ENCODE data around the gene ZNF333. TPM values are rescaled to one million over a fixed set of nuclear protein-coding genes. Genes with fewer than 3 reads are reported as not detected.
"Not testable (repeated sequence)": the region's sequence is repeated elsewhere in the genome, so short reads cannot be mapped to it uniquely, and the experiment has no call there.

ZNF333 gene
- total and polyA plus RNA-seq, 3 experiments from 2014 or later = 9.3 to 10.5 (median 10.0) TPM

GRCh38 chr19:14778110-14778845, 88.4 kb downstream of the ZNF333 start, which contains the start of gene ADGRE2:
ADGRE2 (minus strand) TSS chr19:14778560; CDS start chr19:14776756, 1,804 bp downstream.
- H3K9me3 Mint-ChIP-seq; DNase-seq; H3K36me3 Mint-ChIP-seq; H3K4me1 ChIP-seq (ENCODE audit: insufficient read depth, low read length); H3K27me3 ChIP-seq (ENCODE audit: insufficient read depth, low read length, poor library complexity, severe bottlenecking); H3K27ac ChIP-seq (ENCODE audit: low read depth, low read length); H3K9me3 ChIP-seq (ENCODE audit: low read length); CTCF ChIA-PET; H3K4me3 ChIP-seq (ENCODE audit: low read length); H3K36me3 ChIP-seq (ENCODE audit: insufficient read depth, low read length); H3K27ac Mint-ChIP-seq; POLR2A ChIA-PET; H3K4me1 Mint-ChIP-seq; H3K4me3 Mint-ChIP-seq: not testable (repeated sequence)
- H3K27me3 Mint-ChIP-seq = peaks cover 30 to 46% of the 10 kb centered on the region in 2 donors

- Mint-ChIP-seq H3K36me3 (peaks cover 0 to 2% (median 0%) of the 10 kb centered on the region in 3 donors), H3K4me3 (no peak overlapping the region), H3K9me3 (peaks cover 0 to 4% (median 0%) of the 10 kb centered on the region in 5 donors), H3K27ac (no peak overlapping the region), H3K27me3 (peaks cover 25 to 41% of the 10 kb centered on the region in 2 donors), H3K4me1 (peaks cover 2 to 6% (median 5%) of the 10 kb centered on the region in 3 donors)
- CTCF ChIA-PET = no interaction called here
- H3K4me1 ChIP-seq (ENCODE audit: insufficient read depth, low read length) = no peaks in the 10 kb centered on the region
- H3K4me3 ChIP-seq (ENCODE audit: low read length) = no peak overlapping the region
- no peak overlapping the region for H3K27ac ChIP-seq (ENCODE audit: low read depth, low read length)
- H3K27me3 ChIP-seq (ENCODE audit: insufficient read depth, low read length, poor library complexity, severe bottlenecking) = no peaks in the 10 kb centered on the region
- POLR2A ChIA-PET = no interaction called here
- H3K9me3 ChIP-seq (ENCODE audit: low read length) = no peaks in the 10 kb centered on the region
- no peaks in the 10 kb centered on the region for H3K36me3 ChIP-seq (ENCODE audit: insufficient read depth, low read length)
- no peak for DNase-seq
These were observed 89.3 kb downstream of the ZNF333 start for GRCh38 chr19:14779151-14779550.

GRCh38 chr19:14780622-14781225, 90.9 kb downstream of the ZNF333 start:
- H3K4me3 Mint-ChIP-seq; DNase-seq; H3K36me3 Mint-ChIP-seq; H3K9me3 Mint-ChIP-seq; CTCF ChIA-PET; H3K27ac ChIP-seq (ENCODE audit: low read depth, low read length); H3K27me3 ChIP-seq (ENCODE audit: insufficient read depth, low read length, poor library complexity, severe bottlenecking); H3K4me1 ChIP-seq (ENCODE audit: insufficient read depth, low read length); H3K9me3 ChIP-seq (ENCODE audit: low read length); H3K36me3 ChIP-seq (ENCODE audit: insufficient read depth, low read length); H3K4me3 ChIP-seq (ENCODE audit: low read length); H3K4me1 Mint-ChIP-seq; POLR2A ChIA-PET; H3K27ac Mint-ChIP-seq: not testable (repeated sequence)
- peaks cover 21 to 48% of the 10 kb centered on the region in 2 donors for H3K27me3 Mint-ChIP-seq

GRCh38 chr19:14781713-14782536, 92.1 kb downstream of the ZNF333 start:
- H3K36me3 ChIP-seq (ENCODE audit: insufficient read depth, low read length); DNase-seq; H3K9me3 ChIP-seq (ENCODE audit: low read length); H3K4me3 ChIP-seq (ENCODE audit: low read length); H3K36me3 Mint-ChIP-seq; H3K27ac Mint-ChIP-seq; H3K4me3 Mint-ChIP-seq; H3K4me1 ChIP-seq (ENCODE audit: insufficient read depth, low read length); H3K27me3 ChIP-seq (ENCODE audit: insufficient read depth, low read length, poor library complexity, severe bottlenecking); POLR2A ChIA-PET; H3K27ac ChIP-seq (ENCODE audit: low read depth, low read length); H3K9me3 Mint-ChIP-seq; CTCF ChIA-PET: not testable (repeated sequence)
- Mint-ChIP-seq H3K27me3 (peaks cover 13 to 44% of the 10 kb centered on the region in 2 donors), H3K4me1 (peaks cover 8 to 12% (median 12%) of the 10 kb centered on the region in 3 donors)

- CTCF ChIA-PET = no interaction called here
- Mint-ChIP-seq H3K4me1 (peaks cover 12 to 16% (median 13%) of the 10 kb centered on the region in 3 donors), H3K4me3 (no peak overlapping the region), H3K27me3 (peaks cover 9 to 45% of the 10 kb centered on the region in 2 donors), H3K9me3 (peaks cover 0 to 8% (median 1%) of the 10 kb centered on the region in 5 donors), H3K27ac (no peak overlapping the region), H3K36me3 (no peaks in the 10 kb centered on the region)
- peaks cover 11% of the 10 kb centered on the region for H3K4me1 ChIP-seq (ENCODE audit: insufficient read depth, low read length)
- no peaks in the 10 kb centered on the region for H3K27me3 ChIP-seq (ENCODE audit: insufficient read depth, low read length, poor library complexity, severe bottlenecking)
- H3K27ac ChIP-seq (ENCODE audit: low read depth, low read length) = peak overlapping the region; percentile 59
- POLR2A ChIA-PET = no interaction called here
- H3K4me3 ChIP-seq (ENCODE audit: low read length) = no peak overlapping the region
- DNase-seq = no peak
- H3K9me3 ChIP-seq (ENCODE audit: low read length) = no peaks in the 10 kb centered on the region
- no peaks in the 10 kb centered on the region for H3K36me3 ChIP-seq (ENCODE audit: insufficient read depth, low read length)
These were observed 93.0 kb downstream of the ZNF333 start for GRCh38 chr19:14782626-14783409.

Other genes starting within 250 kb of the ZNF333 start
- gene PTGER1, start 214.7 kb upstream of the ZNF333 start, total RNA-seq = not detected
- not detected for gene PTGER1, start 214.7 kb upstream of the ZNF333 start, polyA plus RNA-seq
- 10 to 100 TPM; 32.7 to 36.7 TPM for gene GIPC1, start 193.9 kb upstream of the ZNF333 start, total RNA-seq
- gene GIPC1, start 193.9 kb upstream of the ZNF333 start, polyA plus RNA-seq = 43.4 TPM
- 100 to 1,000 TPM in 1 of 2 experiments, 10 to 100 TPM in 1; 98.6 to 103 TPM for gene DNAJB1, start 171.7 kb upstream of the ZNF333 start, total RNA-seq
- gene DNAJB1, start 171.7 kb upstream of the ZNF333 start, polyA plus RNA-seq = 385 TPM
- 100 to 1,000 TPM; 114 to 123 TPM for gene TECR, start 160.5 kb upstream of the ZNF333 start, total RNA-seq
- 268 TPM for gene TECR, start 160.5 kb upstream of the ZNF333 start, polyA plus RNA-seq
- gene NDUFB7, start 118.0 kb upstream of the ZNF333 start, total RNA-seq = 100 to 1,000 TPM; 123 to 126 TPM
- 235 TPM for gene NDUFB7, start 118.0 kb upstream of the ZNF333 start, polyA plus RNA-seq
- 1 to 10 TPM in 1 of 2 experiments, under 1 TPM in 1; 0.72 to 1.5 TPM for gene CLEC17A, start 107.0 kb upstream of the ZNF333 start, total RNA-seq
- gene CLEC17A, start 107.0 kb upstream of the ZNF333 start, polyA plus RNA-seq = not detected
- not detected for gene ADGRE3, start 15.2 kb upstream of the ZNF333 start, total RNA-seq
- gene ADGRE3, start 15.2 kb upstream of the ZNF333 start, polyA plus RNA-seq = 0.17 TPM
- under 1 TPM; 0.44 to 0.55 TPM for gene ADGRE2, start 88.5 kb downstream of the ZNF333 start, total RNA-seq
- 0.09 TPM for gene ADGRE2, start 88.5 kb downstream of the ZNF333 start, polyA plus RNA-seq
- not detected for gene OR7A5, start 145.1 kb downstream of the ZNF333 start, total RNA-seq
- not detected for gene OR7A5, start 145.1 kb downstream of the ZNF333 start, polyA plus RNA-seq
- not detected for gene OR7C1, start 145.1 kb downstream of the ZNF333 start, total RNA-seq
- not detected for gene OR7C1, start 145.1 kb downstream of the ZNF333 start, polyA plus RNA-seq
- gene OR7A10, start 158.9 kb downstream of the ZNF333 start, total RNA-seq = not detected
- gene OR7A10, start 158.9 kb downstream of the ZNF333 start, polyA plus RNA-seq = not detected
- not detected for gene OR7A17, start 196.1 kb downstream of the ZNF333 start, total RNA-seq
- not detected for gene OR7A17, start 196.1 kb downstream of the ZNF333 start, polyA plus RNA-seq

Measured in CD8-positive, alpha-beta memory T cell (primary cell).